Keratinocyte (primary cell): ENCODE results near the gene ANXA8.

Experiments used
- CTCF ChIP-seq, 3 experiments: IDR thresholded peaks in 1 of 3; conservative IDR thresholded peaks in 1 of 3; optimal IDR thresholded peaks in 1 of 3; 2 replicates in 2 of 3; 3 replicates in 1 of 3; pipeline versions ENCODE3 to v1.5.1; 2011; ENCODE audit warnings: low read length in 3 of 3, mild to moderate bottlenecking in 3 of 3, moderate library complexity in 2 of 3, control low read depth in 1 of 3, inconsistent platforms in 1 of 3; ENCODE audit not compliant: insufficient read depth in 2 of 3; ENCODE audit errors: extremely low read depth in 1 of 3
- EZH2 ChIP-seq: IDR thresholded peaks from one replicate; pipeline ENCODE4 v1.6.1; 2012; ENCODE audit warnings: inconsistent platforms, mild to moderate bottlenecking, low read length, moderate library complexity

GRCh38 chr10:47445720-47446119 is 38.2 kb downstream of the ANXA8 start:
- TF ChIP-seq CTCF (optimal IDR thresholded peaks at IDR 0.05 in 1 of 3, IDR thresholded peaks at IDR 0.05 in 1 of 3, conservative IDR thresholded peaks at IDR 0.05 in 1 of 3; ENCODE audit: extremely low read depth in 1 of 3, insufficient read depth in 2 of 3, low read length in 3 of 3) (no peak), EZH2 (no peak)
